Mucosa of descending colon (tissue), 3 donors: ENCODE measurements around the gene CSTF2T. TPM values are rescaled to one million over a fixed set of nuclear protein-coding genes. Genes with fewer than 3 reads are reported as not detected.
"Not testable (repeated sequence)": the region's sequence is repeated elsewhere in the genome, so short reads cannot be mapped to it uniquely, and the experiment has no call there.

Source experiments
- ATAC-seq: fragments of 200-7000 bp; cut with Tn5 transposase; one replicate; pipeline ENCODE4 v1.9.1; 2020; ENCODE audit warnings: mild to moderate bottlenecking, moderate library complexity
- DNase-seq, 3 donors: peaks; one replicate each; pipeline ENCODE4 v3.0.0-alpha.2; 2020
- H3K36me3 ChIP-seq: fragments of 200-600 bp; one replicate; pipeline ENCODE4 v1.8.0; 2021; ENCODE audit warnings: low read depth, mild to moderate bottlenecking
- H3K4me1 ChIP-seq: fragments of 200-600 bp; one replicate; pipeline ENCODE4 v1.8.0; 2021; ENCODE audit warnings: low read depth, mild to moderate bottlenecking
- H3K4me3 ChIP-seq: fragments of 200-600 bp; one replicate; pipeline ENCODE4 v1.8.0; 2021; ENCODE audit warnings: mild to moderate bottlenecking
- H3K9me3 ChIP-seq: fragments of 200-600 bp; one replicate; pipeline ENCODE4 v1.8.0; 2021; ENCODE audit warnings: mild to moderate bottlenecking
- intact Hi-C, 2 donors: fragments of 100-400 bp; cut with DNase I in 1 of 2; cut with micrococcal nuclease in 1 of 2; formaldehyde crosslinking; loops; one replicate each; pipeline versions ENCODE4 v1.11.0 to v1.11.1; 2022; cut with DNase I, micrococcal nuclease
- total RNA-seq, 3 donors: library from RNA; stranded (reverse); fragmentation: NEBNext Ultra II Directional in 2 of 3; extraction: Animal tissue kit (Norgen Biotek cat#: 25700) in 2 of 3; gene quantifications; one replicate each; pipeline versions ENCODE4 v1.2.1 to v1.2.4, GENCODE V29; 2021 to 2023
- TF ChIP-seq, protein P1 (sequence below): fragments of 200-600 bp; IDR thresholded peaks from one replicate; pipeline ENCODE4 v1.8.0; 2022; ENCODE audit warnings: antibody characterized with exemption, mild to moderate bottlenecking
- donor health status: DM: no; HTN: no; CAD: no; lungs with moderate emphysema.
- donor health status: DM: no; HTN: no; CAD: no.
- donor health status: DM: no; HTN: yes; CAD: no.

Gene CSTF2T
- total RNA-seq, 3 donors from 2014 or later: 13.5 to 21.7 (median 18.9) TPM

DNA sequence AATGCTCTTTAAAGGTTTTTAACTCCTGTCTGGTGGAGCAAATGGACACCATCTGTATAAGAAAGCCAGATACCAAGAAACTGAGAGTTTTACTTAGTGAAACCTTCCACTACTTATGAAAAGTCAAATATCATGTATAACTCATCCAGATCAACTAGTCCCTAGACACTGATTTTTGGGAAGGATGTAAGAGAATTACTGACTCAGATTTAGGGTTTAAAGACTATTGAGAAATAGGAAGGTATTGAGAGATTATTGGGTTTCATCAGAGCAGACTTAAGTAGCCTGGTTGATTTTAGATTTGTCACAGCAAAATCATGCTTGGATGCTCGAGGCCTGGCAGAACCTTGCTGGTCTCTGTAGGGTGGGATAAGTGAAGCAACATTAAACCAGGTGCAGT lies 3.1 kb downstream of the CSTF2T start:
- Histone ChIP-seq H3K4me3 (no peak overlapping the region), H3K4me1 (peaks cover 14% of the 10 kb centered on the region), H3K9me3 (no peaks in the 10 kb centered on the region), H3K36me3 (no peaks in the 10 kb centered on the region)
- TF ChIP-seq, protein P1, sequence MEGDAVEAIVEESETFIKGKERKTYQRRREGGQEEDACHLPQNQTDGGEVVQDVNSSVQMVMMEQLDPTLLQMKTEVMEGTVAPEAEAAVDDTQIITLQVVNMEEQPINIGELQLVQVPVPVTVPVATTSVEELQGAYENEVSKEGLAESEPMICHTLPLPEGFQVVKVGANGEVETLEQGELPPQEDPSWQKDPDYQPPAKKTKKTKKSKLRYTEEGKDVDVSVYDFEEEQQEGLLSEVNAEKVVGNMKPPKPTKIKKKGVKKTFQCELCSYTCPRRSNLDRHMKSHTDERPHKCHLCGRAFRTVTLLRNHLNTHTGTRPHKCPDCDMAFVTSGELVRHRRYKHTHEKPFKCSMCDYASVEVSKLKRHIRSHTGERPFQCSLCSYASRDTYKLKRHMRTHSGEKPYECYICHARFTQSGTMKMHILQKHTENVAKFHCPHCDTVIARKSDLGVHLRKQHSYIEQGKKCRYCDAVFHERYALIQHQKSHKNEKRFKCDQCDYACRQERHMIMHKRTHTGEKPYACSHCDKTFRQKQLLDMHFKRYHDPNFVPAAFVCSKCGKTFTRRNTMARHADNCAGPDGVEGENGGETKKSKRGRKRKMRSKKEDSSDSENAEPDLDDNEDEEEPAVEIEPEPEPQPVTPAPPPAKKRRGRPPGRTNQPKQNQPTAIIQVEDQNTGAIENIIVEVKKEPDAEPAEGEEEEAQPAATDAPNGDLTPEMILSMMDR: no peak
- ATAC-seq: no peak
- intact Hi-C loops: no loop called here
- no peak for DNase-seq

DNA sequence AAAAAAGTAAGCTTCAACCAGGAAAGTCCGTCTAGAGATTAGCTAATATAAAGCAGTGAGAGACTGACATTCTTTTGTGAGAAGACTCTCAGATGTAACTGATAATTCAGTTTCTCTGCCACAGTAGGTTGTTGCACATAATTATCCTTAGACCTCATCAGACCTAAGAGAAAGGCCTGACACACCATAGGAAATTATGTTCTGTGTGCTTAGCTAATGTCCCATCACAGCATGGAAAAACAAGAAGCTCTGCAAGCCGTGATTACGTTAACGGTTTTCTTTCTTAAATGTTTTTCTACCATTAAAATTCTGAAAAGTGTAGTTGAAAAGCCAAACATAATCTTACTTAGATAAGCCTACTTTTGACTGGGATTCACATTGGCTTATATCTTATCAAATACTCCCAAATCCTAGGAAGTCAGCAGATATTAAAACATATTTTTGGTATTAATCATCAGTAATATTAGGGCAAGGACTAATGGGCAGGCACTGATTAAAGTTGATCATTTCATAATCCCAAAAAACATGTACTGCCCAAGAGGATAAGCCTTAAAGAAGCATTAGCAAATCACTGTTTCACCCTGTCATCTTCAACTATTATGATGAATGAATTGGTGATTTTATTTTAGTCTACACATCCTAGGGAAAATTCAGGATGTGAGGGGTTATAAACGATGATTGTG lies 5.2 kb downstream of the CSTF2T start:
- intact Hi-C loops: no loop called here

DNA sequence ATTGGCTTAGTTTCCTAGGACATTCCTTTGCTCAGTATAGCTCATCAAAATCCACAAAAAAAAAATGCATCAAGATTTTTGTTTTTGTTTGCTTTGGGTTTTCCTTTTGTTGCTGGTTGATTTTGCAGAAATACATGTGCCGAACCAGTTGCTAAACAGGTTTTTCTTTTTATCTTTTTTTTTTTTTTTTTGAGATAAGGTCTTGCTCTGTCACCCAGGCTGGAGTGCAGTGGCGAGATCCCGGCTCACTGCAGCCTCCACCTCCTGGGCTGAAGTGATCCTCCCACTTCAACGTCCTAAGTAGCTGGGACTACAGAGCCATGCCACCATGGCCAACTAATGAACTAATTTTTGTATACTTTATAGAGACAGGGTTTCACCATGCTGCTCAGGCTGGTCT lies 8.3 kb downstream of the CSTF2T start:
- no peaks in the 10 kb centered on the region for H3K36me3 ChIP-seq
- DNase-seq (no peak), ATAC-seq (no peak)
- H3K4me3 ChIP-seq: no peak overlapping the region
- H3K4me1 ChIP-seq: no peaks in the 10 kb centered on the region
- intact Hi-C loops: no loop called here
- no peaks in the 10 kb centered on the region for H3K9me3 ChIP-seq
- TF ChIP-seq, protein P1: no peak

More for the DNA sequence above, 5.2 kb downstream of the CSTF2T start:
- Histone ChIP-seq H3K4me1 (peaks cover 14% of the 10 kb centered on the region), H3K4me3 (no peak overlapping the region), H3K9me3 (no peaks in the 10 kb centered on the region), H3K36me3 (no peaks in the 10 kb centered on the region)
- TF ChIP-seq, protein P1: no peak
- ATAC-seq (no peak), DNase-seq (no peak)

DNA sequence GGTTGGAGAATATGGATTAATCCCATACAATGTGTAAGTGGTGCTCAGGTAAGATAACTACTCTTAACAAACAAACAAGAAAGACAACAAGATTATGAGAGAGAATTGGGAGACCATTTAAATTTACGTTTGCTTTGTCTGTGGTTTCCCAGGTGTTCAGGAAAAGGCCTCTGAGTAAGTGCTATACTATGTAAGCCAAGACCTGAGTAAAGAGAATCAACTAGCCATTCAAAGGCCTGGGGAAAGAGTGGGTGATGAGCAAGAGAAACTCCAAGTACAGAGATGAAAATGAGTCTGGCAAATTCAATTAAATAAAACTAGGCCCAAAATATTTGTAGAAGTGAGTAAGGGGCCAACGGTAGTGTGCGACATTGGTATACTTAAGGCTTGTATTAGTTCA lies 9.9 kb downstream of the CSTF2T start:
- intact Hi-C loops: no loop called here
- H3K36me3 ChIP-seq: no peaks in the 10 kb centered on the region
- ATAC-seq: no peak

DNA sequence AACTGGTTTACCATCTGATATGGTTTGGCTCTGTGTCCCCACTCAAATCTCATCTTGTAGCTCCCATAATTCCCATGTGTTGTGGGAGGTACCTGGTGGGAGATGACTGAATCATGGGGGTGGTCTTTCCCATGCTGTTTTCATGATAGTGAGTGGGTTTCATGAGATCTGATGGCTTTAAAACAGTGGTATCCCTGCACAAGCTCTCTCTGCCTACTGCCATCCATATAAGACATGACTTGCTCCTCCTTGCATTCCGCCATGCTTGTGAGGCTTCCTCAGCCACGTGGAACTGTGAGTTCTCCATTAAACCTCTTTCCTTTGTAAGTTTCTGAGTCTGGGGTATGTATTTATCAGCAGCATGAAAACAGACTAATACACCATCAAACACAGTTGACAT lies 10.6 kb downstream of the CSTF2T start:
- H3K9me3 ChIP-seq, DNase-seq, H3K36me3 ChIP-seq, H3K4me3 ChIP-seq, H3K4me1 ChIP-seq, intact Hi-C loops, ATAC-seq: not testable (repeated sequence)

More for the DNA sequence above, 9.9 kb downstream of the CSTF2T start:
- TF ChIP-seq, protein P1: no peak
- Histone ChIP-seq H3K9me3 (no peaks in the 10 kb centered on the region), H3K4me1 (no peaks in the 10 kb centered on the region), H3K4me3 (no peak overlapping the region)
- no peak for DNase-seq

DNA sequence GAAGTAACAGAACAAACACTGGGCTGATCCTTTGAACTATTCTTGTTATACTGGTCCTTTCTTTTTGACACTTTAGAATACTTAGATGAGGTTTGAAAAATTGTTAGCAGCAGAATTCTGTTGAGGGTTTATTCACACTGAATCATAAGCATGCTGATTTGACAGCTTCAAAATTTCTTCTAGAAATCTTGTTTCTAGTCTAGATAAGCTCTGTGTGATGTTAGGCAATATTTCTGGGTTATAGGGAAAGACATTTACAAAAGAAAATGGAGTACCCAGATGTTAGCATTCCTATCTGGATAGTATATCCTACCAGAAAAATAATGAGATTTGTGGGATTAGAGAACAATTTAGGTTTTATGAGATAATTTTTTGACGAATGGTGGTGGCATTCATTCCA lies 12.1 kb downstream of the CSTF2T start:
- no peaks in the 10 kb centered on the region for H3K9me3 ChIP-seq
- TF ChIP-seq, protein P1: no peak
- H3K4me3 ChIP-seq: no peak overlapping the region
- H3K36me3 ChIP-seq: no peaks in the 10 kb centered on the region
- no peak for ATAC-seq
- intact Hi-C loops: no loop called here
- DNase-seq: no peak
- H3K4me1 ChIP-seq: no peaks in the 10 kb centered on the region
